ENCODE results near the gene UTF1. TPM values are rescaled to one million over a fixed set of nuclear protein-coding genes. Genes with fewer than 3 reads are reported as not detected.
"Not testable (repeated sequence)": the region's sequence is repeated elsewhere in the genome, so short reads cannot be mapped to it uniquely, and the experiment has no call there.

UTF1 gene
- total RNA-seq, 1 donor from 2014 or later, result not detected

DNA sequence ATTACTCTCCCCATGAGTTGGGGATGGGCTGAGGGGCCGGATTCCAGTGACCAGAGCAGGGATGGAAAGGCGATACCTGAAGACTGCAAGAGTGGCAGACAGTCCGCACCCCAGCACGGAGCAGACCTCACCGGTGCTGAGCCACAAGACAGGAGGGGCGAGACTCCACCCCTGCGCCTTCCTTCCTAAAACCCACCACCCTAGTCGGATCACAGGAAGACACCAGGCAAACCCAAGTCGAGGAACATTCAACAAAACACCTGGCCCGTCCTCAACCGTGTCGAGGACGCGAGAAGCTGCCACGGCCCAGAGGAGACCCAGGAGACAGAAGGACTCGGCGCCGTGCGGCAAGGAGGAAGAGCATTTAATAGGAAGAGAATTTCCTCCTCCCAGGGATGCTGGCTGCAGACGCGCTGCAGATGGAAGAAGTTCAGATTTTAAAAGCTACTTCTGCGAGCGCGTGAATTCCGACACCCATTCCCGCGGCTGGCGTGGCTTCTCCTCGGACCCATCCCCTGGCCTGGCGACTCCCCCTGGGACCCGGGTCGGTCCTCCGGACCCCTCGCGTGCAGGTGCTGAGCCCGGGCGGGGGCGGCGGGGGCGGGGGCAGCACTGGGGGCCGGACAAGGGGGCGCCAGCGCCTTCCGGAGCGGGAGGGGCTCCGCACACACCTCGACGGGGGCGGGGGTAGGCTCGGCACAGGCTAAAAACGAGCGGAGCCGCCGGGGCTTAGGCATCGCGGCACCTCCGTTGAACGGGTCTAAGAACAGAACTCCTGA is 563 bp upstream of the UTF1 start:
- H3K4me3 ChIP-seq, result peak overlapping the region in 1 of 2 donors; percentile 31
- no peaks in the 10 kb centered on the region for H3K9me3 ChIP-seq
- no peak for TF ChIP-seq POLR2AphosphoS5 (IDR thresholded peaks at IDR 0.05; ENCODE audit: insufficient read depth in 1 of 2, low read depth in 1 of 2)
- TF ChIP-seq POLR2A (IDR thresholded peaks at IDR 0.05), result no peak
- TF ChIP-seq, protein P1, sequence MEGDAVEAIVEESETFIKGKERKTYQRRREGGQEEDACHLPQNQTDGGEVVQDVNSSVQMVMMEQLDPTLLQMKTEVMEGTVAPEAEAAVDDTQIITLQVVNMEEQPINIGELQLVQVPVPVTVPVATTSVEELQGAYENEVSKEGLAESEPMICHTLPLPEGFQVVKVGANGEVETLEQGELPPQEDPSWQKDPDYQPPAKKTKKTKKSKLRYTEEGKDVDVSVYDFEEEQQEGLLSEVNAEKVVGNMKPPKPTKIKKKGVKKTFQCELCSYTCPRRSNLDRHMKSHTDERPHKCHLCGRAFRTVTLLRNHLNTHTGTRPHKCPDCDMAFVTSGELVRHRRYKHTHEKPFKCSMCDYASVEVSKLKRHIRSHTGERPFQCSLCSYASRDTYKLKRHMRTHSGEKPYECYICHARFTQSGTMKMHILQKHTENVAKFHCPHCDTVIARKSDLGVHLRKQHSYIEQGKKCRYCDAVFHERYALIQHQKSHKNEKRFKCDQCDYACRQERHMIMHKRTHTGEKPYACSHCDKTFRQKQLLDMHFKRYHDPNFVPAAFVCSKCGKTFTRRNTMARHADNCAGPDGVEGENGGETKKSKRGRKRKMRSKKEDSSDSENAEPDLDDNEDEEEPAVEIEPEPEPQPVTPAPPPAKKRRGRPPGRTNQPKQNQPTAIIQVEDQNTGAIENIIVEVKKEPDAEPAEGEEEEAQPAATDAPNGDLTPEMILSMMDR (IDR thresholded peaks at IDR 0.05), result no peak
- no peak overlapping the region for H3K27ac ChIP-seq
- DNase-seq (ENCODE audit: extremely low spot score in 2 of 2), result no peak
- H3K4me1 ChIP-seq, result peaks cover 7% of the 10 kb centered on the region
- no peaks in the 10 kb centered on the region for H3K27me3 ChIP-seq
- no peaks in the 10 kb centered on the region for H3K36me3 ChIP-seq
- intact Hi-C loops (cut with DNase I), result no loop called here

GRCh38 chr10:133230387-133231195 is 574 bp downstream of the UTF1 start:
- DNase-seq (ENCODE audit: extremely low spot score in 2 of 2), result no peak
- no peak overlapping the region for H3K27ac ChIP-seq
- peaks cover 4% of the 10 kb centered on the region for H3K27me3 ChIP-seq
- peaks cover 7% of the 10 kb centered on the region for H3K4me1 ChIP-seq
- peak overlapping the region in 1 of 2 donors; percentile 31 for H3K4me3 ChIP-seq
- no peaks in the 10 kb centered on the region for H3K36me3 ChIP-seq
- TF ChIP-seq POLR2AphosphoS5 (IDR thresholded peaks at IDR 0.05; ENCODE audit: insufficient read depth in 1 of 2, low read depth in 1 of 2), result no peak
- no peak for TF ChIP-seq POLR2A (IDR thresholded peaks at IDR 0.05)
- TF ChIP-seq, protein P1 (IDR thresholded peaks at IDR 0.05), result no peak
- no peaks in the 10 kb centered on the region for H3K9me3 ChIP-seq
- intact Hi-C loops (cut with DNase I), result no loop called here

DNA sequence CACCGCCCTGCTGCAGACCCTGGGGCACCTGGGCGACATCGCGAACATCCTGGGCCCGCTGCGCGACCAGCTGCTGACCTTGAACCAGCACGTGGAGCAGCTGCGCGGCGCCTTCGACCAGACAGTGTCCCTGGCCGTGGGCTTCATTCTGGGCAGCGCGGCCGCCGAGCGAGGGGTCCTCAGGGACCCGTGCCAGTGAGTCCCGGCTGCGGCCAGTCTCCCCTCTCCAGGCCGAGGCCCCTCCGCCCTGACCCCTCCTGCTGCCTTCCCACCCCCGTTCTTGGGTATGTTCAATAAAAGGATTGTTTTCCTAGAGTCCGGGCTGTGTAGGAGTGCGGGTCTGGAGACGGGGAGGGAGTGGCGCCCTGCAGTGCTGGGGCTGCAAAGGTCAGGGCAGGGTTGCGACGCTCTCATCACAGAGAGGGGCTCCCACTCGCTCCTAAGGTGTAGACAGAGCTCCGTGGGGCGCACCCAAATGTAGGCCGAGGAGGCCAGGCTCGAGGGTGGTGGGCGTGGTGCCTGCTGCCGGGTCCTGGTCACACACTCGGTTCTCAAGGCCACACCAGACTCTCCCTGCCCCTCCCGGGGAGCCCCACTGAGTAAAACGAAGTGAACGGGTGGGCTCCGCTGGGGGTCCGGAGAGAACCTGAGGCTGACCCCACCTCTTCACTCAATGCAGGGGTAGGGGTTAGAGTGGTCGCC is 1.4 kb downstream of the UTF1 start:
- no peak for TF ChIP-seq POLR2A (IDR thresholded peaks at IDR 0.05)
- TF ChIP-seq, protein P1 (IDR thresholded peaks at IDR 0.05), result no peak
- no peak for TF ChIP-seq POLR2AphosphoS5 (IDR thresholded peaks at IDR 0.05; ENCODE audit: insufficient read depth in 1 of 2, low read depth in 1 of 2)
- H3K4me3 ChIP-seq, result no peak overlapping the region
- no peak for DNase-seq (ENCODE audit: extremely low spot score in 2 of 2)
- H3K9me3 ChIP-seq, result no peaks in the 10 kb centered on the region
- H3K27me3 ChIP-seq, result peaks cover 9% of the 10 kb centered on the region
- peaks cover 14% of the 10 kb centered on the region for H3K4me1 ChIP-seq
- intact Hi-C loops (cut with DNase I), result no loop called here
- H3K36me3 ChIP-seq, result no peaks in the 10 kb centered on the region
- H3K27ac ChIP-seq, result no peak overlapping the region

- DNase-seq (ENCODE audit: extremely low spot score in 2 of 2), result no peak
- Histone ChIP-seq H3K27ac (no peak overlapping the region), H3K4me1 (peaks cover 21% of the 10 kb centered on the region), H3K9me3 (no peaks in the 10 kb centered on the region), H3K36me3 (no peaks in the 10 kb centered on the region), H3K4me3 (no peak overlapping the region), H3K27me3 (peaks cover 15% of the 10 kb centered on the region)
- TF ChIP-seq, protein P1 (IDR thresholded peaks at IDR 0.05), result no peak
- TF ChIP-seq POLR2A (IDR thresholded peaks at IDR 0.05) (no peak), POLR2AphosphoS5 (IDR thresholded peaks at IDR 0.05; ENCODE audit: insufficient read depth in 1 of 2, low read depth in 1 of 2) (no peak)
- intact Hi-C loops (cut with DNase I), result no loop called here
These were observed 2.0 kb downstream of the UTF1 start for GRCh38 chr10:133231946-133232574.

GRCh38 chr10:133234796-133235195 is 4.8 kb downstream of the UTF1 start:
- H3K4me3 ChIP-seq; H3K36me3 ChIP-seq; intact Hi-C loops (cut with DNase I); H3K27ac ChIP-seq; H3K9me3 ChIP-seq; DNase-seq (ENCODE audit: extremely low spot score in 2 of 2): not testable (repeated sequence)
- H3K27me3 ChIP-seq, result peaks cover 18% of the 10 kb centered on the region
- peaks cover 26% of the 10 kb centered on the region for H3K4me1 ChIP-seq

Data from vagina (tissue), 2 donors.